Heart left ventricle (tissue), 13 donors: Measurements from ENCODE around the gene TMBIM6.

Experiments
- POLR2A ChIP-seq, 2 donors: fragments of 450-650 bp; IDR thresholded peaks; one replicate each; pipeline ENCODE4 v1.6.1; 2017; ENCODE audit warnings: antibody characterized with exemption in 2 of 2, mild to moderate bottlenecking in 2 of 2, moderate library complexity in 2 of 2
- TF ChIP-seq, protein P1 (sequence below), 12 donors: fragments of 200-600 bp; sonication (generic) in 4 of 12; IDR thresholded peaks; one replicate each; pipeline versions ENCODE4 v1.5.0 to v1.8.0; 2018 to 2022; ENCODE audit warnings: antibody characterized with exemption in 12 of 12, mild to moderate bottlenecking in 5 of 12
- donor health status: ischemic (EF 13 %, LVEDD 7.1; RV severe dilation, severe dysfunction).
- donor health status: DM: no; HTN: yes; CAD: no.
- donor health status: DM: no; HTN: no; CAD: no.
- donor health status: ischemic (EF 25% LVEDD 6.9; RV normal size, moderate dysfunction).
- donor health status: ischemic (EF 25% LVEDD 5.7; RV mildly dilated, moderate dysfunction).
- donor health status: ischemic (EF 35%, LVEDD 5.7; RV mildly dilated, moderate dysfunction).
- donor health status: nonischemic (EF 11% LVEDD 7.7; RV severe dilation, severe dysfunction).
- donor health status: DM: yes; HTN: yes; CAD: no.
- donor health status: PGD.
- donor health status: ischemic (EF 29% LVEDD 5.4; RV normal size, mild dysfunction).
- donor health status: nonischemic (EF 23%, LVEDD 6.1; RV moderate dilation, normal function).

- TF ChIP-seq, protein P1, sequence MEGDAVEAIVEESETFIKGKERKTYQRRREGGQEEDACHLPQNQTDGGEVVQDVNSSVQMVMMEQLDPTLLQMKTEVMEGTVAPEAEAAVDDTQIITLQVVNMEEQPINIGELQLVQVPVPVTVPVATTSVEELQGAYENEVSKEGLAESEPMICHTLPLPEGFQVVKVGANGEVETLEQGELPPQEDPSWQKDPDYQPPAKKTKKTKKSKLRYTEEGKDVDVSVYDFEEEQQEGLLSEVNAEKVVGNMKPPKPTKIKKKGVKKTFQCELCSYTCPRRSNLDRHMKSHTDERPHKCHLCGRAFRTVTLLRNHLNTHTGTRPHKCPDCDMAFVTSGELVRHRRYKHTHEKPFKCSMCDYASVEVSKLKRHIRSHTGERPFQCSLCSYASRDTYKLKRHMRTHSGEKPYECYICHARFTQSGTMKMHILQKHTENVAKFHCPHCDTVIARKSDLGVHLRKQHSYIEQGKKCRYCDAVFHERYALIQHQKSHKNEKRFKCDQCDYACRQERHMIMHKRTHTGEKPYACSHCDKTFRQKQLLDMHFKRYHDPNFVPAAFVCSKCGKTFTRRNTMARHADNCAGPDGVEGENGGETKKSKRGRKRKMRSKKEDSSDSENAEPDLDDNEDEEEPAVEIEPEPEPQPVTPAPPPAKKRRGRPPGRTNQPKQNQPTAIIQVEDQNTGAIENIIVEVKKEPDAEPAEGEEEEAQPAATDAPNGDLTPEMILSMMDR (IDR thresholded peaks at IDR 0.05): peak; percentile 67 to 88 (median 73)
- no peak for TF ChIP-seq POLR2A (IDR thresholded peaks at IDR 0.05)
These were observed 21.7 kb downstream of the TMBIM6 start for GRCh38 chr12:49763006-49763591.
